GM12878 (cell line): Measurements from ENCODE around the gene ITGB5. TPM values are rescaled to one million over a fixed set of nuclear protein-coding genes. Genes with fewer than 3 reads are reported as not detected.

Experiments
- ATAC-seq: fragments of 200-7000 bp; cut with Tn5 transposase; 3 replicates; pipeline ENCODE4 v1.9.1; 2020; ENCODE audit warnings: mild to moderate bottlenecking, moderate library complexity
- BruUV-seq: library from RNA; stranded (reverse); fragments of 400-500 nt; replicated peaks from 2 replicates; lab custom pipeline; 2021; lab: Mats Ljungman, UMichigan
- CTCF ChIA-PET: fragments of 300-600 bp; sonication (Branson Sonifier 250); formaldehyde crosslinking; extraction: SDS; loops from one replicate; lab custom pipeline; 2021; ENCODE audit warnings: inconsistent platforms; lab: Yijun Ruan, JAX
- POLR2A ChIA-PET: fragments of 350-600 bp; formaldehyde crosslinking; extraction: SDS; loops from one replicate; lab custom pipeline; 2021; ENCODE audit warnings: inconsistent platforms; lab: Charles Lee
- RAD21 ChIA-PET: fragments of 300-600 bp; sonication (Branson Sonifier 250); formaldehyde crosslinking; loops from one replicate; lab custom pipeline; 2023; ENCODE audit warnings: antibody characterized with exemption; ENCODE audit not compliant: unreplicated experiment; lab: Charles Lee
- SMC1A ChIA-PET: fragments of 300-600 bp; sonication (Branson Sonifier 250); formaldehyde crosslinking; loops from one replicate; lab custom pipeline; 2023; ENCODE audit not compliant: unreplicated experiment, uncharacterized antibody; lab: Charles Lee
- DNase-seq: peaks from one replicate; pipeline ENCODE4 v3.0.0-alpha.2; 2011; ENCODE audit warnings: low read depth, low spot score
- FAIRE-seq: peaks from 3 replicates; lab custom pipeline; 2011; peaks lifted over from hg19 to GRCh38; lab: Jason Lieb, UNC
- H2AFZ ChIP-seq: 2 replicates; pipeline ENCODE4 v1.6.0; 2011; ENCODE audit warnings: low read depth, low read length, control low read depth; ENCODE audit not compliant: control insufficient read depth
- H3K27ac ChIP-seq: 2 replicates; pipeline ENCODE4 v1.5.1; 2011; ENCODE audit warnings: control low read depth; ENCODE audit not compliant: control insufficient read depth, insufficient read depth
- H3K27me3 ChIP-seq, 2 experiments: replicated peaks in 1 of 2; 2 replicates each; pipeline versions ENCODE4 v1.6.0 to v1.6.1; 2011; ENCODE audit warnings: low read length in 1 of 2; ENCODE audit not compliant: control insufficient read depth in 2 of 2, insufficient read depth in 2 of 2
- H3K36me3 ChIP-seq, 2 experiments: 2 replicates each; pipeline ENCODE4 v1.5.1; 2011; ENCODE audit warnings: low read length in 1 of 2; ENCODE audit not compliant: control insufficient read depth in 2 of 2, insufficient read depth in 2 of 2
- H3K4me1 ChIP-seq: 2 replicates; pipeline ENCODE4 v1.6.1; 2011; ENCODE audit warnings: mild to moderate bottlenecking, low read length, moderate library complexity, mixed read lengths; ENCODE audit not compliant: control insufficient read depth, insufficient read depth
- H3K4me2 ChIP-seq: 2 replicates; pipeline ENCODE4 v1.6.0; 2011; ENCODE audit warnings: control low read depth; ENCODE audit not compliant: control insufficient read depth, insufficient read depth
- H3K4me3 ChIP-seq: fragments of 200-600 bp; sonication (generic); 2 replicates; pipeline ENCODE4 v1.5.1; 2016
- H3K79me2 ChIP-seq: 2 replicates; pipeline ENCODE4 v1.6.0; 2011; ENCODE audit warnings: low read length; ENCODE audit not compliant: control insufficient read depth, insufficient read depth
- H3K9ac ChIP-seq: 2 replicates; pipeline ENCODE4 v1.8.0; 2011; ENCODE audit warnings: low read length, control low read depth, mixed read lengths; ENCODE audit not compliant: control insufficient read depth, insufficient read depth
- H3K9me3 ChIP-seq: replicated peaks from 3 replicates; pipeline ENCODE4 v1.5.1; 2011; ENCODE audit warnings: mild to moderate bottlenecking, low read length; ENCODE audit not compliant: control insufficient read depth, insufficient read depth
- H4K20me1 ChIP-seq: 2 replicates; pipeline ENCODE4 v1.6.0; 2011; ENCODE audit not compliant: control insufficient read depth, insufficient read depth
- BCLAF1 ChIP-seq: fragments of 450-650 bp; IDR thresholded peaks from 2 replicates; pipeline ENCODE4 v1.6.1; 2017; ENCODE audit warnings: antibody characterized with exemption, mild to moderate bottlenecking, moderate library complexity
- ETV6 ChIP-seq, 2 experiments: fragments of 450-650 bp in 1 of 2; IDR thresholded peaks in 1 of 2; conservative IDR thresholded peaks in 1 of 2; 2 replicates each; pipeline ENCODE4 v1.6.1; 2014; ENCODE audit warnings: antibody characterized with exemption in 1 of 2, borderline replicate concordance in 1 of 2, low read depth in 1 of 2, mild to moderate bottlenecking in 1 of 2, moderate library complexity in 1 of 2
- HDAC6 ChIP-seq: fragments of 200-600 bp; sonication (generic); IDR thresholded peaks from one replicate; pipeline ENCODE4 v1.8.0; 2017; ENCODE audit warnings: antibody characterized with exemption; ENCODE audit not compliant: unreplicated experiment
- RAD51 ChIP-seq: fragments of 450-650 bp; IDR thresholded peaks from 2 replicates; pipeline ENCODE4 v1.6.1; 2016; ENCODE audit warnings: moderate library complexity, mild to moderate bottlenecking, inconsistent platforms
- RBBP5 ChIP-seq: fragments of 200-600 bp; sonication (generic); conservative IDR thresholded peaks from 2 replicates; pipeline ENCODE4 v1.6.1; 2016
- RELA ChIP-seq: fragments of 450-650 bp; IDR thresholded peaks from 2 replicates; pipeline ENCODE4 v1.8.0; 2014; ENCODE audit warnings: borderline replicate concordance; ENCODE audit not compliant: partially characterized antibody
- STAT1 ChIP-seq: fragments of 450-650 bp; conservative IDR thresholded peaks from 2 replicates; pipeline ENCODE4 v1.6.1; 2014; ENCODE audit warnings: antibody characterized with exemption, mild to moderate bottlenecking
- TBL1XR1 ChIP-seq: IDR thresholded peaks from 2 replicates; pipeline ENCODE4 v1.6.1; 2012; ENCODE audit warnings: low read depth, low read length, improper control_type of control experiment
- TCF3 ChIP-seq: IDR thresholded peaks from 2 replicates; pipeline ENCODE4 v1.6.1; 2012; ENCODE audit warnings: low read depth, mild to moderate bottlenecking, low read length, borderline replicate concordance; ENCODE audit not compliant: insufficient read depth
- WRNIP1 ChIP-seq: IDR thresholded peaks from 2 replicates; pipeline ENCODE4 v1.6.1; 2011; ENCODE audit warnings: low read depth, low read length, improper control_type of control experiment, borderline replicate concordance
- YBX1 ChIP-seq: fragments of 450-650 bp; IDR thresholded peaks from 2 replicates; pipeline ENCODE4 v1.6.1; 2016; ENCODE audit warnings: antibody characterized with exemption
- WGBS: methylation state at CpG from one replicate; pipeline ENCODE4 v1.1.6; 2016; ENCODE audit warnings: low lambda C conversion rate; ENCODE audit not compliant: insufficient replicate concordance, insufficient coverage; ENCODE audit errors: missing lambda C conversion rate; 5-methylcytosine and 5-hydroxymethylcytosine counted together
- in situ Hi-C: fragments of 300-500 bp; cut with MboI; formaldehyde crosslinking; loops from 9 replicates; pipeline ENCODE4 v1.14.3; 2018; ENCODE audit warnings: mixed read lengths
- intact Hi-C: fragments of 100-400 bp; cut with micrococcal nuclease; formaldehyde crosslinking; loops from one replicate; pipeline ENCODE4 v1.14.2; 2022; ENCODE audit not compliant: unreplicated experiment
- polyA plus RNA-seq, 11 experiments: library from polyadenylated mRNA; depleted of rRNA in 4 of 11; unstranded in 6 of 11; stranded (reverse) in 5 of 11; fragments of >200 nt; fragmentation: Nextera tagmentation in 4 of 11; fragmentation: Illumina TruSeq in 1 of 11; extraction: Ambion mirVana in 4 of 11; extraction: Trizol in 1 of 11; gene quantifications; 1 replicate in 1 of 11; 2 replicates in 10 of 11; pipeline versions ENCODE4 v1.2.1 to v1.2.3, GENCODE V29; 2011 to 2016; ENCODE audit warnings: inconsistent platforms in 2 of 11, missing spikeins in 2 of 11, low read depth in 1 of 11
- total RNA-seq, 4 experiments: library from RNA; depleted of rRNA in 3 of 4; stranded (reverse); fragments of >200 nt in 3 of 4; fragmentation: Illumina TruSeq in 1 of 4; extraction: Trizol in 1 of 4; gene quantifications; 2 replicates each; pipeline versions ENCODE4 v1.2.1 to v1.2.3, GENCODE V29; 2013 to 2021
- TF ChIP-seq, protein P1 (sequence below): fragments of 450-650 bp; IDR thresholded peaks from 2 replicates; pipeline ENCODE4 v1.6.1; 2017; ENCODE audit warnings: mild to moderate bottlenecking, moderate library complexity
- TF ChIP-seq, protein P2 (sequence below): IDR thresholded peaks from 2 replicates; pipeline ENCODE4 v1.6.1; 2012; ENCODE audit warnings: low read depth, low read length, improper control_type of control experiment
- TF ChIP-seq, protein P3 (sequence below): fragments of 450-650 bp; IDR thresholded peaks from 2 replicates; pipeline ENCODE4 v1.6.1; 2016; ENCODE audit warnings: mild to moderate bottlenecking

The ITGB5 gene
- total and polyA plus RNA-seq, 10 of the 15 experiments (the other 5 are each of a cell fraction or from before 2014, with no cell fraction given): 0.05 to 10.0 (median 0.83) TPM; not detected in 2

GRCh38 chr3:124850633-124851032 is 36.5 kb downstream of the ITGB5 start:
- H3K27ac ChIP-seq: no peak overlapping the region
- WGBS: 78% methylated on average over 2 of the region's 2 CpGs
- no peaks in the 10 kb centered on the region for H3K9me3 ChIP-seq
- no peak overlapping the region for H3K4me2 ChIP-seq
- FAIRE-seq: no peak
- no TSS peak for BruUV-seq
- no peak for DNase-seq
- H4K20me1 ChIP-seq: no peaks in the 10 kb centered on the region
- no peaks in the 10 kb centered on the region for H3K4me1 ChIP-seq
- ChIA-PET CTCF (no interaction called here), SMC1A (no interaction called here), RAD21 (no interaction called here), POLR2A (no interaction called here)
- intact Hi-C loops (no loop called here), in situ Hi-C loops (no loop called here)
- no peak for ATAC-seq
- H3K9ac ChIP-seq: no peak overlapping the region
- no peak overlapping the region for H2AFZ ChIP-seq
- H3K36me3 ChIP-seq: no peaks in the 10 kb centered on the region
- H3K4me3 ChIP-seq: no peak overlapping the region
- H3K79me2 ChIP-seq: no peaks in the 10 kb centered on the region
- H3K27me3 ChIP-seq: no peaks in the 10 kb centered on the region
- TF ChIP-seq BCLAF1: no peak
- TF ChIP-seq WRNIP1: no peak
- TF ChIP-seq, protein P1, sequence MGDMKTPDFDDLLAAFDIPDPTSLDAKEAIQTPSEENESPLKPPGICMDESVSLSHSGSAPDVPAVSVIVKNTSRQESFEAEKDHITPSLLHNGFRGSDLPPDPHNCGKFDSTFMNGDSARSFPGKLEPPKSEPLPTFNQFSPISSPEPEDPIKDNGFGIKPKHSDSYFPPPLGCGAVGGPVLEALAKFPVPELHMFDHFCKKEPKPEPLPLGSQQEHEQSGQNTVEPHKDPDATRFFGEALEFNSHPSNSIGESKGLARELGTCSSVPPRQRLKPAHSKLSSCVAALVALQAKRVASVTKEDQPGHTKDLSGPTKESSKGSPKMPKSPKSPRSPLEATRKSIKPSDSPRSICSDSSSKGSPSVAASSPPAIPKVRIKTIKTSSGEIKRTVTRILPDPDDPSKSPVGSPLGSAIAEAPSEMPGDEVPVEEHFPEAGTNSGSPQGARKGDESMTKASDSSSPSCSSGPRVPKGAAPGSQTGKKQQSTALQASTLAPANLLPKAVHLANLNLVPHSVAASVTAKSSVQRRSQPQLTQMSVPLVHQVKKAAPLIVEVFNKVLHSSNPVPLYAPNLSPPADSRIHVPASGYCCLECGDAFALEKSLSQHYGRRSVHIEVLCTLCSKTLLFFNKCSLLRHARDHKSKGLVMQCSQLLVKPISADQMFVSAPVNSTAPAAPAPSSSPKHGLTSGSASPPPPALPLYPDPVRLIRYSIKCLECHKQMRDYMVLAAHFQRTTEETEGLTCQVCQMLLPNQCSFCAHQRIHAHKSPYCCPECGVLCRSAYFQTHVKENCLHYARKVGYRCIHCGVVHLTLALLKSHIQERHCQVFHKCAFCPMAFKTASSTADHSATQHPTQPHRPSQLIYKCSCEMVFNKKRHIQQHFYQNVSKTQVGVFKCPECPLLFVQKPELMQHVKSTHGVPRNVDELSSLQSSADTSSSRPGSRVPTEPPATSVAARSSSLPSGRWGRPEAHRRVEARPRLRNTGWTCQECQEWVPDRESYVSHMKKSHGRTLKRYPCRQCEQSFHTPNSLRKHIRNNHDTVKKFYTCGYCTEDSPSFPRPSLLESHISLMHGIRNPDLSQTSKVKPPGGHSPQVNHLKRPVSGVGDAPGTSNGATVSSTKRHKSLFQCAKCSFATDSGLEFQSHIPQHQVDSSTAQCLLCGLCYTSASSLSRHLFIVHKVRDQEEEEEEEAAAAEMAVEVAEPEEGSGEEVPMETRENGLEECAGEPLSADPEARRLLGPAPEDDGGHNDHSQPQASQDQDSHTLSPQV: no peak
- no peak for TF ChIP-seq HDAC6
- TF ChIP-seq, protein P2, sequence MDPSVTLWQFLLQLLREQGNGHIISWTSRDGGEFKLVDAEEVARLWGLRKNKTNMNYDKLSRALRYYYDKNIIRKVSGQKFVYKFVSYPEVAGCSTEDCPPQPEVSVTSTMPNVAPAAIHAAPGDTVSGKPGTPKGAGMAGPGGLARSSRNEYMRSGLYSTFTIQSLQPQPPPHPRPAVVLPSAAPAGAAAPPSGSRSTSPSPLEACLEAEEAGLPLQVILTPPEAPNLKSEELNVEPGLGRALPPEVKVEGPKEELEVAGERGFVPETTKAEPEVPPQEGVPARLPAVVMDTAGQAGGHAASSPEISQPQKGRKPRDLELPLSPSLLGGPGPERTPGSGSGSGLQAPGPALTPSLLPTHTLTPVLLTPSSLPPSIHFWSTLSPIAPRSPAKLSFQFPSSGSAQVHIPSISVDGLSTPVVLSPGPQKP: no peak
- no peak for TF ChIP-seq RELA
- TF ChIP-seq ETV6 (conservative IDR thresholded peaks at IDR 0.05 in 1 of 2, IDR thresholded peaks at IDR 0.05 in 1 of 2; ENCODE audit: borderline replicate concordance in 1 of 2, low read depth in 1 of 2): no peak
- no peak for TF ChIP-seq RBBP5
- no peak for TF ChIP-seq TCF3
- TF ChIP-seq STAT1: no peak
- no peak for TF ChIP-seq TBL1XR1
- no peak for TF ChIP-seq RAD51
- TF ChIP-seq YBX1: no peak
- TF ChIP-seq, protein P3, sequence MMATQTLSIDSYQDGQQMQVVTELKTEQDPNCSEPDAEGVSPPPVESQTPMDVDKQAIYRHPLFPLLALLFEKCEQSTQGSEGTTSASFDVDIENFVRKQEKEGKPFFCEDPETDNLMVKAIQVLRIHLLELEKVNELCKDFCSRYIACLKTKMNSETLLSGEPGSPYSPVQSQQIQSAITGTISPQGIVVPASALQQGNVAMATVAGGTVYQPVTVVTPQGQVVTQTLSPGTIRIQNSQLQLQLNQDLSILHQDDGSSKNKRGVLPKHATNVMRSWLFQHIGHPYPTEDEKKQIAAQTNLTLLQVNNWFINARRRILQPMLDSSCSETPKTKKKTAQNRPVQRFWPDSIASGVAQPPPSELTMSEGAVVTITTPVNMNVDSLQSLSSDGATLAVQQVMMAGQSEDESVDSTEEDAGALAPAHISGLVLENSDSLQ: no peak
